ENCODE measurements around the gene CD247. TPM values are rescaled to one million over a fixed set of nuclear protein-coding genes. Genes with fewer than 3 reads are reported as not detected.

The CD247 gene
- total and polyA plus RNA-seq, 2 of the 4 experiments (the other 2 are of a cell fraction) = not detected

GRCh38 chr1:167418391-167418790 lies 99.9 kb downstream of the CD247 start:
- ATAC-seq (ENCODE audit: low read depth) (no peak), DNase-seq (no peak)
- no peak overlapping the region for H2AK5ac ChIP-seq (ENCODE audit: low read depth, low read length)
- no TSS peak for BruUV-seq (replicated peaks)
- H4K20me1 ChIP-seq (ENCODE audit: insufficient read depth, low read length) = no peaks in the 10 kb centered on the region
- no peak overlapping the region for H3K4me3 ChIP-seq (ENCODE audit: insufficient read depth, low read depth, low read length)
- H3K9ac ChIP-seq (ENCODE audit: low read depth, low read length) = no peak overlapping the region
- CTCF ChIA-PET = interaction anchor here (1.3 kb wide), 1 partner anchor 17 kb away, joined by 9 read pairs; no protein-coding TSS in a partner anchor
- H4K91ac ChIP-seq (ENCODE audit: insufficient read depth, low read depth, low read length) = no peak overlapping the region
- H3K9me3 ChIP-seq (ENCODE audit: control insufficient read depth, insufficient read depth, low read length) = no peaks in the 10 kb centered on the region
- H2BK120ac ChIP-seq (ENCODE audit: low read depth, low read length) = no peak overlapping the region
- no peak overlapping the region for H3K27ac ChIP-seq (ENCODE audit: insufficient read depth, low read length)
- no peak overlapping the region for H2AFZ ChIP-seq (replicated peaks; ENCODE audit: low read length, poor library complexity)
- H4K5ac ChIP-seq (ENCODE audit: low read depth, low read length) = no peak overlapping the region
- no peak overlapping the region for H2BK15ac ChIP-seq (ENCODE audit: low read depth, low read length)
- H3K23ac ChIP-seq (ENCODE audit: low read depth, low read length) = no peak overlapping the region
- no peaks in the 10 kb centered on the region for H3K79me1 ChIP-seq (ENCODE audit: low read depth in 1 of 2, low read length in 2 of 2)
- no peak overlapping the region for H3K14ac ChIP-seq (replicated peaks; ENCODE audit: low read depth, low read length)
- TF ChIP-seq SMC3 (IDR thresholded peaks at IDR 0.05; ENCODE audit: low read depth, low read length) (no peak), POLR2A (IDR thresholded peaks at IDR 0.05; ENCODE audit: low read depth, low read length) (no peak), CEBPB (IDR thresholded peaks at IDR 0.05; ENCODE audit: low read depth, low read length) (no peak), RFX5 (IDR thresholded peaks at IDR 0.05; ENCODE audit: low read depth, low read length) (no peak), USF2 (IDR thresholded peaks at IDR 0.05; ENCODE audit: low read depth, low read length) (no peak), ELK1 (IDR thresholded peaks at IDR 0.05; ENCODE audit: borderline replicate concordance, low read depth, low read length) (no peak), RAD21 (IDR thresholded peaks at IDR 0.05; ENCODE audit: low read length) (no peak), CTCF (conservative IDR thresholded peaks at IDR 0.05; ENCODE audit: low read depth, low read length) (no peak), BHLHE40 (IDR thresholded peaks at IDR 0.05; ENCODE audit: low read depth, low read length) (no peak), MAFK (IDR thresholded peaks at IDR 0.05; ENCODE audit: low read depth, low read length) (no peak), CHD1 (IDR thresholded peaks at IDR 0.05; ENCODE audit: low read depth, low read length) (no peak), NFE2L2 (IDR thresholded peaks at IDR 0.05; ENCODE audit: low read depth, low read length) (no peak), FOS (IDR thresholded peaks at IDR 0.05; ENCODE audit: low read depth, low read length) (no peak), MAZ (IDR thresholded peaks at IDR 0.05; ENCODE audit: borderline replicate concordance, low read depth, low read length) (no peak), RCOR1 (IDR thresholded peaks at IDR 0.05; ENCODE audit: insufficient replicate concordance, low read length) (no peak), MXI1 (IDR thresholded peaks at IDR 0.05; ENCODE audit: borderline replicate concordance, low read depth, low read length) (no peak)
- no peaks in the 10 kb centered on the region for H3K27me3 ChIP-seq (ENCODE audit: control insufficient read depth, insufficient read depth, low read length)
- H3K18ac ChIP-seq (ENCODE audit: low read depth, low read length) = no peak overlapping the region
- no peaks in the 10 kb centered on the region for H3K4me1 ChIP-seq (ENCODE audit: control insufficient read depth, insufficient read depth, low read length)
- no peak overlapping the region for H4K8ac ChIP-seq (ENCODE audit: low read depth in 2 of 2, low read length in 2 of 2)
- H3K9me1 ChIP-seq (ENCODE audit: insufficient read depth, low read length) = no peaks in the 10 kb centered on the region
- no peak overlapping the region for H3K4ac ChIP-seq (ENCODE audit: low read depth, low read length)
- no peak overlapping the region for H2BK20ac ChIP-seq (ENCODE audit: low read depth, low read length)
- intact Hi-C loops (cut with micrococcal nuclease) (no loop called here), dilution Hi-C loops (cut with HindIII; ENCODE audit: low sequenced_read_pairs, unreplicated experiment) (no loop called here), in situ Hi-C loops (cut with MboI; ENCODE audit: low sequenced_read_pairs) (no loop called here)
- no peak overlapping the region for H2AK9ac ChIP-seq (replicated peaks; ENCODE audit: low read depth, low read length, poor library complexity)
- no peak overlapping the region for H3K4me2 ChIP-seq (ENCODE audit: low read depth, low read length)
- H2BK5ac ChIP-seq (ENCODE audit: low read depth, low read length, poor library complexity, severe bottlenecking) = no peak overlapping the region
- no peak overlapping the region for H3K56ac ChIP-seq (ENCODE audit: extremely low read depth, insufficient read depth, low read length)
- POLR2A ChIA-PET (ENCODE audit: unreplicated experiment) = no interaction called here
- peaks cover 6% of the 10 kb centered on the region for H3K36me3 ChIP-seq (ENCODE audit: control insufficient read depth, insufficient read depth, low read length)
